ENCODE results near the gene CFAP299. TPM values are rescaled to one million over a fixed set of nuclear protein-coding genes. Genes with fewer than 3 reads are reported as not detected.

The CFAP299 gene
- total and polyA plus RNA-seq, 2 experiments from 2014 or later = not detected

GRCh38 chr4:80875642-80876041 lies 540.1 kb downstream of the CFAP299 start:
- no peak for DNase-seq (ENCODE audit: low spot score)
- Histone ChIP-seq H3K4me2 (no peak overlapping the region), H3K9me2 (replicated peaks; ENCODE audit: insufficient read depth) (no peaks in the 10 kb centered on the region), H3K79me2 (no peaks in the 10 kb centered on the region), H3K27ac (no peak overlapping the region), H3K9me3 (ENCODE audit: low read depth) (no peaks in the 10 kb centered on the region), H3K36me3 (replicated peaks; ENCODE audit: insufficient read depth, low read depth) (no peaks in the 10 kb centered on the region), H4K20me1 (ENCODE audit: insufficient read depth, poor library complexity, severe bottlenecking) (no peaks in the 10 kb centered on the region), H3K4me3 (no peak overlapping the region), H3K4me1 (ENCODE audit: insufficient read depth) (no peaks in the 10 kb centered on the region), H2AFZ (no peak overlapping the region), H3K27me3 (no peaks in the 10 kb centered on the region)
- no peak for TF ChIP-seq EZH2phosphoT487 (IDR thresholded peaks at IDR 0.05; ENCODE audit: low read depth, severe bottlenecking, unreplicated experiment)
- TF ChIP-seq, protein P1, sequence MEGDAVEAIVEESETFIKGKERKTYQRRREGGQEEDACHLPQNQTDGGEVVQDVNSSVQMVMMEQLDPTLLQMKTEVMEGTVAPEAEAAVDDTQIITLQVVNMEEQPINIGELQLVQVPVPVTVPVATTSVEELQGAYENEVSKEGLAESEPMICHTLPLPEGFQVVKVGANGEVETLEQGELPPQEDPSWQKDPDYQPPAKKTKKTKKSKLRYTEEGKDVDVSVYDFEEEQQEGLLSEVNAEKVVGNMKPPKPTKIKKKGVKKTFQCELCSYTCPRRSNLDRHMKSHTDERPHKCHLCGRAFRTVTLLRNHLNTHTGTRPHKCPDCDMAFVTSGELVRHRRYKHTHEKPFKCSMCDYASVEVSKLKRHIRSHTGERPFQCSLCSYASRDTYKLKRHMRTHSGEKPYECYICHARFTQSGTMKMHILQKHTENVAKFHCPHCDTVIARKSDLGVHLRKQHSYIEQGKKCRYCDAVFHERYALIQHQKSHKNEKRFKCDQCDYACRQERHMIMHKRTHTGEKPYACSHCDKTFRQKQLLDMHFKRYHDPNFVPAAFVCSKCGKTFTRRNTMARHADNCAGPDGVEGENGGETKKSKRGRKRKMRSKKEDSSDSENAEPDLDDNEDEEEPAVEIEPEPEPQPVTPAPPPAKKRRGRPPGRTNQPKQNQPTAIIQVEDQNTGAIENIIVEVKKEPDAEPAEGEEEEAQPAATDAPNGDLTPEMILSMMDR (IDR thresholded peaks at IDR 0.05; ENCODE audit: poor library complexity) = no peak
- no peak for TF ChIP-seq EZH2 (IDR thresholded peaks at IDR 0.05; ENCODE audit: borderline replicate concordance)
- WGBS (ENCODE audit: low lambda C conversion rate, missing lambda C conversion rate) = 98% methylated on average over 3 of the region's 3 CpGs

GRCh38 chr4:80876810-80877209 lies 541.3 kb downstream of the CFAP299 start:
- DNase-seq (ENCODE audit: low spot score) = no peak
- Histone ChIP-seq H4K20me1 (ENCODE audit: insufficient read depth, poor library complexity, severe bottlenecking) (no peaks in the 10 kb centered on the region), H3K4me1 (ENCODE audit: insufficient read depth) (no peaks in the 10 kb centered on the region), H3K9me3 (ENCODE audit: low read depth) (no peaks in the 10 kb centered on the region), H3K4me3 (no peak overlapping the region), H3K27me3 (no peaks in the 10 kb centered on the region), H3K36me3 (replicated peaks; ENCODE audit: insufficient read depth, low read depth) (no peaks in the 10 kb centered on the region), H3K79me2 (no peaks in the 10 kb centered on the region), H3K9me2 (replicated peaks; ENCODE audit: insufficient read depth) (no peaks in the 10 kb centered on the region), H3K27ac (no peak overlapping the region), H2AFZ (no peak overlapping the region), H3K4me2 (no peak overlapping the region)
- TF ChIP-seq EZH2phosphoT487 (IDR thresholded peaks at IDR 0.05; ENCODE audit: low read depth, severe bottlenecking, unreplicated experiment) (no peak), EZH2 (IDR thresholded peaks at IDR 0.05; ENCODE audit: borderline replicate concordance) (no peak)
- TF ChIP-seq, protein P1 (IDR thresholded peaks at IDR 0.05; ENCODE audit: poor library complexity) = no peak

GRCh38 chr4:80878218-80878617 lies 542.7 kb downstream of the CFAP299 start:
- H3K27ac ChIP-seq = no peak overlapping the region
- H3K36me3 ChIP-seq (replicated peaks; ENCODE audit: insufficient read depth, low read depth) = no peaks in the 10 kb centered on the region
- no peaks in the 10 kb centered on the region for H3K79me2 ChIP-seq
- H3K9me3 ChIP-seq (ENCODE audit: low read depth) = no peaks in the 10 kb centered on the region
- H3K4me1 ChIP-seq (ENCODE audit: insufficient read depth) = no peaks in the 10 kb centered on the region
- H4K20me1 ChIP-seq (ENCODE audit: insufficient read depth, poor library complexity, severe bottlenecking) = no peaks in the 10 kb centered on the region
- no peak overlapping the region for H2AFZ ChIP-seq
- TF ChIP-seq EZH2phosphoT487 (IDR thresholded peaks at IDR 0.05; ENCODE audit: low read depth, severe bottlenecking, unreplicated experiment) (no peak), EZH2 (IDR thresholded peaks at IDR 0.05; ENCODE audit: borderline replicate concordance) (no peak)
- TF ChIP-seq, protein P1 (IDR thresholded peaks at IDR 0.05; ENCODE audit: poor library complexity) = no peak
- no peaks in the 10 kb centered on the region for H3K9me2 ChIP-seq (replicated peaks; ENCODE audit: insufficient read depth)
- H3K4me3 ChIP-seq = no peak overlapping the region
- no peak for DNase-seq (ENCODE audit: low spot score)
- H3K27me3 ChIP-seq = no peaks in the 10 kb centered on the region
- 43% methylated on average over 1 of the region's 1 CpG for WGBS (ENCODE audit: low lambda C conversion rate, missing lambda C conversion rate)
- H3K4me2 ChIP-seq = no peak overlapping the region
